ENCODE results near the gene DPH3. TPM values are rescaled to one million over a fixed set of nuclear protein-coding genes. Genes with fewer than 3 reads are reported as not detected.
A peak's percentile ranks its signal among the peaks of the same experiment; 100 is the strongest.

Gene DPH3
- total RNA-seq, 4 donors from 2014 or later: 18.4 to 27.1 (median 19.6) TPM

DNA sequence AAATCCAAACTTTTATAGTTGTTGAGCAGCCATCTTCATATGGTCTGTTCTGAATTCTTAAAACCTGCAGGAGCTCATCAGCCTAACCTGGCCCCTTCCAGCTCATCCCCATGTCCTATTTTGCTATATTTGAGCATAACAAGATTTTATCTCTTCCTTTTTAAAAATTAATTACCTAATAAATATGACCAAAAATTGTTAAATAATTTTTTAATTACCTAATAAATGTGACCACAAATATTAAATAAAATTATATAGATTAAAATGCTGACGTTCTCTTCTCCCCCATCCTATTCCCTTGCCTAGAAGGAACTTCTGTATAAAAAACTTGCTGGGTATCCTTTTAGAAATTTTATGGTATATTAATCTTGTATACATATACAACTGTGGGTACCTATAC, 44.0 kb upstream of the DPH3 start:
- no peaks in the 10 kb centered on the region for H3K27me3 ChIP-seq
- H3K27ac ChIP-seq: no peak overlapping the region
- no peaks in the 10 kb centered on the region for H3K9me3 ChIP-seq
- no peaks in the 10 kb centered on the region for H3K36me3 ChIP-seq
- no peak for DNase-seq
- H3K4me3 ChIP-seq (replicated peaks in 1 of 3): no peak overlapping the region
- 96 to 97% methylated on average over 1 of the region's 1 CpG for WGBS, 2 donors
- TF ChIP-seq, protein P1, sequence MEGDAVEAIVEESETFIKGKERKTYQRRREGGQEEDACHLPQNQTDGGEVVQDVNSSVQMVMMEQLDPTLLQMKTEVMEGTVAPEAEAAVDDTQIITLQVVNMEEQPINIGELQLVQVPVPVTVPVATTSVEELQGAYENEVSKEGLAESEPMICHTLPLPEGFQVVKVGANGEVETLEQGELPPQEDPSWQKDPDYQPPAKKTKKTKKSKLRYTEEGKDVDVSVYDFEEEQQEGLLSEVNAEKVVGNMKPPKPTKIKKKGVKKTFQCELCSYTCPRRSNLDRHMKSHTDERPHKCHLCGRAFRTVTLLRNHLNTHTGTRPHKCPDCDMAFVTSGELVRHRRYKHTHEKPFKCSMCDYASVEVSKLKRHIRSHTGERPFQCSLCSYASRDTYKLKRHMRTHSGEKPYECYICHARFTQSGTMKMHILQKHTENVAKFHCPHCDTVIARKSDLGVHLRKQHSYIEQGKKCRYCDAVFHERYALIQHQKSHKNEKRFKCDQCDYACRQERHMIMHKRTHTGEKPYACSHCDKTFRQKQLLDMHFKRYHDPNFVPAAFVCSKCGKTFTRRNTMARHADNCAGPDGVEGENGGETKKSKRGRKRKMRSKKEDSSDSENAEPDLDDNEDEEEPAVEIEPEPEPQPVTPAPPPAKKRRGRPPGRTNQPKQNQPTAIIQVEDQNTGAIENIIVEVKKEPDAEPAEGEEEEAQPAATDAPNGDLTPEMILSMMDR (IDR thresholded peaks at IDR 0.05): no peak
- no peak for TF ChIP-seq POLR2A (IDR thresholded peaks at IDR 0.05)
- peaks cover 14 to 17% of the 10 kb centered on the region in 2 donors for H3K4me1 ChIP-seq
- intact Hi-C loops (cut with DNase I): no loop called here

DNA sequence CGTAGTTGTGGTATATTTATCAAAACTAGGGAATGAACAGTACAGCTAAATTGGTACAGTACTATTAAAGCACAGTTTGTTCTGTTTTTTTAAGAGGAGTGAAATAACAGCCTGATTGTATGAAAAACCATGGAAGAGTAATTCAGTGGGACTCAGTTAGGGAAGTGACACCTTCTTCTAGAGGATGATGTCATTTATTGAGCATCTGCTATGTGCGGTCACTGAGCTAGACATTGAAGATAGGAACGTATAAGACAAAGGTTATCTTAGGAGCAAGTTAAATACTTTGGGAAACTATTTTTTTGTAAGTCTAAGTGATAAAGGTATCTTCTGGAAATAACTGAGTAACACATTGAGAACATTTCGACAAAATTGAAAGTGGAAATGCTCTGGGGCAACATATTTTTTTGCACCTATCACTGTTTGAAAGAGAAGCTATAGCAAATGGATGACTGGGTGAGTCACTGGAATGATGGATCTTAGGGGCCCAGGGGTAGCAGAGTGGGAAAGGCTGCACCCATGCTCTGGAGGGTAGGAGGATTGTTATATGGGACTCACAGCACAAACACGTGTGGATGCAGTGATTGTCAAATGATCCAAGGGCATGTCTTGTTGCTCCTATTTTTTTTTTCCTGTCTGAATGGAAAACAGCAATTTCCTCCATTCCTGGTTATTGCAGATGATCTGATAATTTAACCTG, 43.2 kb upstream of the DPH3 start:
- Histone ChIP-seq H3K4me3 (replicated peaks in 1 of 3) (no peak overlapping the region), H3K27ac (no peak overlapping the region), H3K36me3 (no peaks in the 10 kb centered on the region), H3K4me1 (peaks cover 21 to 23% of the 10 kb centered on the region in 2 donors), H3K27me3 (no peaks in the 10 kb centered on the region), H3K9me3 (no peaks in the 10 kb centered on the region)
- intact Hi-C loops (cut with DNase I): no loop called here
- 90 to 92% methylated on average over 5 of the region's 5 CpGs for WGBS, 2 donors
- no peak for TF ChIP-seq POLR2A (IDR thresholded peaks at IDR 0.05)
- TF ChIP-seq, protein P1 (IDR thresholded peaks at IDR 0.05): no peak
- DNase-seq: no peak

DNA sequence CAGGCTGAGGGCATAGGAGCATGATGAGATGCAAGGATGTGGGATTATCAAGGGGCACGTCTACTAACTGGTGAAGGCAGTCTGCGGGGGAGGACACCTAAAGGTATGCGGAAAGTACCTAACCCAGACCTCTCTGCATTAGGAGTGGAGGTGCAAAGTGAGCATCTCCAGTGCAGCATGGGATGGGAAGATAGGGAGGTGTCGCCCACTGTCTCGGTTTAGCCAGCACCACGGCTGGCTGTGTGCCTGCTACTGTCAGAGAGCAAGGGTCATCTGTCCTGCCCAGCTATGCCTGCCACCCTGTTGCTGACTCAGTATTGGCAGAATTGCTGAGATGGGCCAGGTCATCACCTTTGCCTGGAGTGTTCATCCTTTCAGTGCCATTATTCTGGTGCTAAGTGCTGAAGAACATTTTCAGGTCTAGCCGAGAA, 40.4 kb upstream of the DPH3 start:
- H3K27ac ChIP-seq: peak overlapping the region in 1 of 3 donors; percentile 20
- H3K36me3 ChIP-seq: no peaks in the 10 kb centered on the region
- no peak overlapping the region for H3K4me3 ChIP-seq (replicated peaks in 1 of 3)
- intact Hi-C loops (cut with DNase I): no loop called here
- peaks cover 35 to 39% of the 10 kb centered on the region in 2 donors for H3K4me1 ChIP-seq
- no peak for DNase-seq
- no peaks in the 10 kb centered on the region for H3K27me3 ChIP-seq
- 91 to 95% methylated on average over 5 to 7 of the region's 7 CpGs for WGBS, 2 donors
- no peaks in the 10 kb centered on the region for H3K9me3 ChIP-seq
- TF ChIP-seq, protein P1 (IDR thresholded peaks at IDR 0.05): no peak
- no peak for TF ChIP-seq POLR2A (IDR thresholded peaks at IDR 0.05)

DNA sequence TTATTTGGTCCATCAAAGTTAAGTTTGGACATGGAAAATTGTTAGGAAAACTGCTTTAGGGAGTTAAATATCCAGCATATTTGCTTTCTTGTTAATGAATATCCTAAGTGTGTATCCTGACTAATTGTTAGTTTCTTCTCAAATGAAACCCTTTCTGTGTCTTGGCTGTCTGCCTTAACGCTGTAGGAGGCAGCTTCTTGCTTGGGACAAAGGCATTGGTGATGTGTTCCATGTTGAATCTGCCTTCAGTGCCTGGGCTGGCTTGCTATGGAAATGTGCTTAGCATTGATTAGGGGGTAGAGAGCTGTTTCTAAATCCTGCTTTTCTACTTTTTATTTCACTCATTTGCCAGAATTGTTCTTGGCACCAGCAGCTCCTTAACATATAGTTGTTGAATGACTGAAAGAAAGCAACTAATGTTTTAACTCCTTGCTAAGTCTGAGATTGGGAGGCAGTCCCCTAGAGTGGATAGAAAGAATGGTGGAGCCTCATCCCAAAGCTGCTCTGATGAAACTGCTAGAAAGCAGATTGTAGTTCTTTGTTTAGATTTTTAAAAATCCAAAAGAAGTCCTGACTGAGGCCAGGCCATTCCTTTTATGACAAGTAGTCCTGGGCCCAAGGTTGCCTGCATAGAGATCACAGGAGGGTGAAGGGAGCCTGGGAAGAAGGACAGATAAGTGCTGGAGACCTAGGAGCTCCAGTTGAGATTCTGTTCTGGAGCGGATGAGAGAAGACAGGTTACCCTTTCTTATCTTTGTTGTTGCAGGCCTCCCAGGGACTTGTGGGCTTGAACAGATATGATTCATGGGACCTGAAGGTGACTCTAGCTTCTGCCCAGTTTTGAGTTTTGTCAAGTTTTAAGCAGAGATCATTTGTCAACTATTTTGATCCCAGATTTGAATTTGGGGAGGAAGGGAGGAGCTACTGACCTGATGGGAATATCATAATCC, 39.6 kb upstream of the DPH3 start:
- DNase-seq: no peak
- Histone ChIP-seq H3K27ac (peak overlapping the region; percentile 4 to 91 (median 79)), H3K36me3 (no peaks in the 10 kb centered on the region), H3K4me1 (peaks cover 43% of the 10 kb centered on the region in 2 donors), H3K27me3 (no peaks in the 10 kb centered on the region), H3K4me3 (replicated peaks in 1 of 3) (no peak overlapping the region), H3K9me3 (no peaks in the 10 kb centered on the region)
- 92 to 96% methylated on average over 2 of the region's 2 CpGs for WGBS, 2 donors
- intact Hi-C loops (cut with DNase I): no loop called here
- no peak for TF ChIP-seq POLR2A (IDR thresholded peaks at IDR 0.05)
- TF ChIP-seq, protein P1 (IDR thresholded peaks at IDR 0.05): no peak
